Mesothelial cell of epicardium (in vitro differentiated cells): ENCODE measurements around the gene NPTX1. TPM values are rescaled to one million over a fixed set of nuclear protein-coding genes. Genes with fewer than 3 reads are reported as not detected.
A peak's percentile ranks its signal among the peaks of the same experiment; 100 is the strongest.

Experiments
- DNase-seq, 2 experiments: peaks; one replicate each; pipeline ENCODE4 v3.0.0; 2021; ENCODE audit warnings: low spot score in 2 of 2; ENCODE audit not compliant: unreplicated experiment in 2 of 2
- H3K27ac Mint-ChIP-seq: 2 replicates; pipeline ENCODE4 v1.8.0; 2021; ENCODE audit warnings: mixed read lengths
- H3K27me3 Mint-ChIP-seq: 2 replicates; pipeline ENCODE4 v1.8.0; 2021; ENCODE audit warnings: low read depth, mixed read lengths
- H3K36me3 Mint-ChIP-seq: 2 replicates; pipeline ENCODE4 v1.8.0; 2021; ENCODE audit warnings: mixed read lengths
- H3K4me1 Mint-ChIP-seq: 2 replicates; pipeline ENCODE4 v1.8.0; 2021; ENCODE audit warnings: mixed read lengths
- H3K4me3 Mint-ChIP-seq: 2 replicates; pipeline ENCODE4 v1.8.0; 2021; ENCODE audit warnings: mild to moderate bottlenecking, moderate library complexity, mixed read lengths
- H3K9me3 Mint-ChIP-seq: 2 replicates; pipeline ENCODE4 v1.8.0; 2021; ENCODE audit warnings: mixed read lengths
- total RNA-seq: library from RNA; stranded (reverse); gene quantifications from 3 replicates; pipeline ENCODE4 v1.2.1, GENCODE V29; 2021
- TF ChIP-seq, protein P1 (sequence below): fragments of 200-600 bp; sonication (generic); IDR thresholded peaks from one replicate; pipeline ENCODE4 v1.5.0; 2021; ENCODE audit warnings: antibody characterized with exemption; ENCODE audit not compliant: unreplicated experiment

Gene NPTX1
- total RNA-seq, 1 donor from 2014 or later = 0.20 TPM

DNA sequence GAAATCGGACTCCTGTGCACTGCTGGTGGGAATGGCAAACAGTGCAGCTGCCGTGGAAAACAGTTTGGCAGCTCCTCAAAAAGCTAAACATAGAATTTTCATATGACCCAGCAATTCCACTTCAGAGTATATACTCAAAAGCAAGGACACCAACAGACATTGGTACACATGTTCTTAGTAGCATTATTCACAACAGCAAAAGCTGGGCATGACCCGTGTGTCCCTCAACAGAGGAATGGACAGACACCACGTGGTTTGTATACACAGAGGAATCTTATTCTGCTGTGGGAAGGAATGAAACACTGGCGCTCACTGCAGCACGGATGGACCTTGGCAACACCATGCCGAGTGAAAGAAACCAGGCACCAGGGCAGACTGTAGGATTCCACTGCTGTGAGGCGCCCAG lies 16.0 kb downstream of the NPTX1 start:
- H3K27ac Mint-ChIP-seq = no peak overlapping the region
- TF ChIP-seq, protein P1, sequence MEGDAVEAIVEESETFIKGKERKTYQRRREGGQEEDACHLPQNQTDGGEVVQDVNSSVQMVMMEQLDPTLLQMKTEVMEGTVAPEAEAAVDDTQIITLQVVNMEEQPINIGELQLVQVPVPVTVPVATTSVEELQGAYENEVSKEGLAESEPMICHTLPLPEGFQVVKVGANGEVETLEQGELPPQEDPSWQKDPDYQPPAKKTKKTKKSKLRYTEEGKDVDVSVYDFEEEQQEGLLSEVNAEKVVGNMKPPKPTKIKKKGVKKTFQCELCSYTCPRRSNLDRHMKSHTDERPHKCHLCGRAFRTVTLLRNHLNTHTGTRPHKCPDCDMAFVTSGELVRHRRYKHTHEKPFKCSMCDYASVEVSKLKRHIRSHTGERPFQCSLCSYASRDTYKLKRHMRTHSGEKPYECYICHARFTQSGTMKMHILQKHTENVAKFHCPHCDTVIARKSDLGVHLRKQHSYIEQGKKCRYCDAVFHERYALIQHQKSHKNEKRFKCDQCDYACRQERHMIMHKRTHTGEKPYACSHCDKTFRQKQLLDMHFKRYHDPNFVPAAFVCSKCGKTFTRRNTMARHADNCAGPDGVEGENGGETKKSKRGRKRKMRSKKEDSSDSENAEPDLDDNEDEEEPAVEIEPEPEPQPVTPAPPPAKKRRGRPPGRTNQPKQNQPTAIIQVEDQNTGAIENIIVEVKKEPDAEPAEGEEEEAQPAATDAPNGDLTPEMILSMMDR = no peak

DNA sequence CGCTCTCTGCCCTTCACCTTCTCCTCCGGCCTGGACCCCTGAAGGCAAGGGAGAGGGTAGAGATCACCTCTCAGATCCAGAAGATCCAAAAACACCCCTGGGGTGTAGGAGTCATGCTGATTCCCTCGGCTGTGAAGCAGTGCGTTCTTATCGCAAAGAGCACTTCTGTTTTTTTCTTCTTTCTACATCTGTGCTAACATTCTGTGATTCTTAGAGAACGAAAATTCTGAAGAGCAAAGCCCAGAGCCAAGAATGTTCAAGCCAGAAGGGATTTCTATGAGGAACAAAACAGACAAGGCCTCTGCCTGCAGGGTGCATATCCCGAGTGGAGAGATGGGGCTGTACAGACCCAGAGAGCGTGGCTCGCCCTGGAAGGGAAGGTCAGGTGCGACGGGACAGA lies 17.2 kb downstream of the NPTX1 start:
- H3K27me3 Mint-ChIP-seq = peaks cover 75% of the 10 kb centered on the region
- TF ChIP-seq, protein P1 = no peak
- no peaks in the 10 kb centered on the region for H3K36me3 Mint-ChIP-seq
- no peak overlapping the region for H3K4me3 Mint-ChIP-seq
- H3K27ac Mint-ChIP-seq = no peak overlapping the region
- H3K4me1 Mint-ChIP-seq = peaks cover 8% of the 10 kb centered on the region
- DNase-seq = no peak
- H3K9me3 Mint-ChIP-seq = no peaks in the 10 kb centered on the region

More for the DNA sequence above, 16.0 kb downstream of the NPTX1 start:
- peaks cover 87% of the 10 kb centered on the region for H3K27me3 Mint-ChIP-seq
- peaks cover 3% of the 10 kb centered on the region for H3K4me1 Mint-ChIP-seq
- no peak overlapping the region for H3K4me3 Mint-ChIP-seq
- H3K9me3 Mint-ChIP-seq = no peaks in the 10 kb centered on the region
- H3K36me3 Mint-ChIP-seq = no peaks in the 10 kb centered on the region
- DNase-seq = no peak

DNA sequence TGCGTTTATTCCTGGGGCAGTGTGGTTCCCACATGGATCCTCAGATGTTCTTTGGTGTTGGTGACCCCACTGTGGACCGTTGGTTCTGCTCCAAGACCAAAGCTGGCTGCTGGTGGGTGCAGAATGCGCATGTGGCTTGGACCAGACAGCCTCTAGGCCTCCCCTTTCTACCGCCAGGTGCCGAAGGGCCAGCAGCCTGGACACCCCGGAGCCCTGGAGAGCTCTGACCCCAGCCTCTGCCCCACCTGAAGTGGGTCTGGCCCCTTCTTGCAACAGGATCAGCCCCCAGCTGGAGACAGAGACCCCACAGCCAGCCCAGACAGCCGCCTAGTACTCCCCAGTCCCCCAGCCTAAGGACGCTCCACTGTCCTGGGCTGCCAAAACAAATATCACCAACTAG lies 18.4 kb downstream of the NPTX1 start:
- no peak overlapping the region for H3K27ac Mint-ChIP-seq

DNA sequence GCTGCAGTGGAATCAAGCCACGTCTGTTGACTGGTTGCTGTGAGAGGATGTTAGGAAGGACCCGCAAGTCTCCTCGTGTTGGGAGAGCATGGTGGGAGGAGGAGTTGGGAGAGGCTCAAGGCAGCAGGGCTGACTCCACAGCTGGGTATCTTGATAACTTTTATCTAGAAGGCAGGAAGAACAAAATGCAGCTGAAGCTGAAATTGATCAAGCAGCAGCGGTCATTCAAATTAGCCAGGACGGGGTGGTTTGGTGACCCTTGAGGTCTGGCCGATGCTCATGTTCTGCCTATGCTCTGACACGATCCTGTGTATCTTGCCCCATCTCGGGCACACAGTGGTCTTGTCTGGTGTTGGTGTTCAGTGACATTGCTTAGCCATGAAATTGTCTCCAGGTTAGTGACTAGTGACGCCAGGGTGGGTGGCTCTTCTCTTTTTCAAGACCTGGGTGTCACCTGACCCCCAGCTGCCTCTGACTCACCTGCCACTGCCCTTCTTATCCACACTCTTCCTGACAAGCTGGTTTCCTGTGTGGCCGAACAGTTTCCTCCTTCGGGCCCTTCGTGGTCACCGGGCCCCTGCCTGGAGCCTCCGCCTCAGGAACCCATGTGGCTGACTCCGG lies 19.1 kb downstream of the NPTX1 start:
- no peak for DNase-seq
- Mint-ChIP-seq H3K9me3 (no peaks in the 10 kb centered on the region), H3K36me3 (no peaks in the 10 kb centered on the region), H3K4me3 (no peak overlapping the region), H3K27me3 (peaks cover 59% of the 10 kb centered on the region), H3K4me1 (peaks cover 18% of the 10 kb centered on the region), H3K27ac (no peak overlapping the region)
- TF ChIP-seq, protein P1 = no peak

More for the DNA sequence above, 18.4 kb downstream of the NPTX1 start:
- peaks cover 18% of the 10 kb centered on the region for H3K4me1 Mint-ChIP-seq
- H3K9me3 Mint-ChIP-seq = no peaks in the 10 kb centered on the region
- TF ChIP-seq, protein P1 = no peak
- peaks cover 64% of the 10 kb centered on the region for H3K27me3 Mint-ChIP-seq
- H3K4me3 Mint-ChIP-seq = no peak overlapping the region
- DNase-seq = no peak
- no peaks in the 10 kb centered on the region for H3K36me3 Mint-ChIP-seq

DNA sequence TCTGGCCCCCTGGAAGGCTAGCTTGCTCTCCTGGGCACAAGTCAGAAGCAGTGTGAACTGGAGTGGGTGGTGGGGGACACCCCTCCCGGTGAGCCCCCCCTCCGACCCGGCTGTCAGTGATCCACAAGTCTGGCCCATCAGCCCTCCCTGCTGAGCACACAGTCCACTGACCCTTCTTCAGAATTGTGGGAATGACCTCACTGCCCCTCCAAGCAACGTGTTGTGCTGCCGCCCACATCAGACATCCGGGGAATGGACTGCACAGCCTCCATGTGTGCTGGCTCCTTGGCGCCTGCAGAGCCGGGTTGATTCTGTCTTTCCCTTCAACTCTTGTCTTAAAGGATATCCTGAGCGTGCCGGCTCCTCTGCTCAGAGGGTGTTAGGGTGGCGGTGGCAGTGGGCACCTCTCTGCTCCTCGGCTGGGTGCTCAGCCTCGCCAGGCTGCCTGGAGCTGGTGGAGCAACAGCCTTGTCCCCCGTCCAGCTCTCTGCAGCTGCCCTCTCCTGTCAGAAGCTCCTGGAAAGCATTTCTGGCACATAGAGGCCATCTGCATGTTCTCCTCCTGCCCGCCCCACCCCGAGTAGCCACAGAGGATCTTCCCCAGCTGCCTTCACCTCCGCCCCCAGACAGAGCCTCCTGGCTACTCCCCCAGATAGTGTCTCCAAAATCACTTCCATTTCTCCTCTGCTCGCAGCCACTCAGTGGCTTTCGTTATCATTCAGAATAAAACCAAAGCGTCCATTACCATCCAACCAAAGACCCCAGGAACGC lies 19.8 kb downstream of the NPTX1 start:
- TF ChIP-seq, protein P1 = no peak
- Mint-ChIP-seq H3K27ac (no peak overlapping the region), H3K27me3 (peaks cover 53% of the 10 kb centered on the region), H3K4me1 (peaks cover 18% of the 10 kb centered on the region), H3K36me3 (no peaks in the 10 kb centered on the region), H3K9me3 (no peaks in the 10 kb centered on the region), H3K4me3 (peak overlapping the region; percentile 13)
- no peak for DNase-seq
